Natural killer cell treated with Interleukin-12 subunit alpha and Interleukin-12 subunit beta and Interleukin-15 and Interleukin-18, amount 100 ng/mL, for 72 hours (primary cell): ENCODE data around the gene METAP2. TPM values are rescaled to one million over a fixed set of nuclear protein-coding genes. Genes with fewer than 3 reads are reported as not detected.

ENCODE experiments used
- ATAC-seq, 2 donors: fragments of 150-1000 bp; cut with Tn5 transposase in 1 of 2; sonication (Bioruptor Pico), chemical (Tn5 transposase) in 1 of 2; 2 replicates each; pipeline ENCODE4 v1.10.0; 2021
- DNase-seq: peaks from one replicate; pipeline ENCODE4 v3.0.0; 2022; ENCODE audit warnings: low spot score
- H3K27ac Mint-ChIP-seq, 2 donors: 1 replicate in 1 of 2; 2 replicates in 1 of 2; pipeline ENCODE4 v1.8.0; 2022; ENCODE audit warnings: mixed read lengths in 2 of 2, mild to moderate bottlenecking in 1 of 2, moderate library complexity in 1 of 2
- H3K27me3 Mint-ChIP-seq, 2 donors: 1 replicate in 1 of 2; 2 replicates in 1 of 2; pipeline ENCODE4 v1.8.0; 2022; ENCODE audit warnings: mixed read lengths in 2 of 2
- H3K36me3 Mint-ChIP-seq: one replicate; pipeline ENCODE4 v1.8.0; 2022; ENCODE audit warnings: mixed read lengths
- H3K4me1 Mint-ChIP-seq, 2 donors: 1 replicate in 1 of 2; 2 replicates in 1 of 2; pipeline ENCODE4 v1.8.0; 2022; ENCODE audit warnings: low read depth in 2 of 2, mixed read lengths in 2 of 2, mild to moderate bottlenecking in 1 of 2
- H3K4me3 Mint-ChIP-seq: one replicate; pipeline ENCODE4 v1.8.0; 2022; ENCODE audit warnings: mixed read lengths
- H3K9me3 Mint-ChIP-seq: 2 replicates; pipeline ENCODE4 v1.8.0; 2022; ENCODE audit warnings: mixed read lengths
- total RNA-seq, 2 donors: library from RNA; stranded (reverse); gene quantifications; one replicate each; pipeline ENCODE4 v1.2.3, GENCODE V29; 2022

Gene METAP2
- total RNA-seq, 2 donors from 2014 or later = 75.8 to 80.3 TPM

- H3K36me3 Mint-ChIP-seq = peaks cover 44% of the 10 kb centered on the region
- peak overlapping the region; percentile 12 to 20 for H3K27ac Mint-ChIP-seq
- no peak overlapping the region for H3K4me3 Mint-ChIP-seq
- peaks cover 10 to 13% of the 10 kb centered on the region in 2 donors for H3K4me1 Mint-ChIP-seq
- no peak for DNase-seq
- H3K9me3 Mint-ChIP-seq = no peaks in the 10 kb centered on the region
- ATAC-seq = no peak
- no peaks in the 10 kb centered on the region for H3K27me3 Mint-ChIP-seq
Observed at GRCh38 chr12:95505039-95505438, 31.1 kb downstream of the METAP2 start.

GRCh38 chr12:95506707-95507523, 33.0 kb downstream of the METAP2 start:
- Mint-ChIP-seq H3K9me3 (no peaks in the 10 kb centered on the region), H3K4me1 (peaks cover 9 to 10% of the 10 kb centered on the region in 2 donors), H3K4me3 (no peak overlapping the region), H3K36me3 (peaks cover 41% of the 10 kb centered on the region), H3K27ac (no peak overlapping the region), H3K27me3 (no peaks in the 10 kb centered on the region)
- ATAC-seq (no peak), DNase-seq (no peak)

GRCh38 chr12:95509300-95509699, 35.3 kb downstream of the METAP2 start:
- ATAC-seq (no peak), DNase-seq (no peak)
- Mint-ChIP-seq H3K4me1 (peaks cover 3 to 10% of the 10 kb centered on the region in 2 donors), H3K4me3 (no peak overlapping the region), H3K27me3 (no peaks in the 10 kb centered on the region), H3K27ac (no peak overlapping the region), H3K9me3 (no peaks in the 10 kb centered on the region), H3K36me3 (peaks cover 53% of the 10 kb centered on the region)

GRCh38 chr12:95511977-95512376, 38.0 kb downstream of the METAP2 start:
- peak overlapping the region in 1 of 2 donors; percentile 23 for H3K27ac Mint-ChIP-seq
- DNase-seq (no peak), ATAC-seq (no peak)
- no peaks in the 10 kb centered on the region for H3K9me3 Mint-ChIP-seq
- no peak overlapping the region for H3K4me3 Mint-ChIP-seq
- peaks cover 39% of the 10 kb centered on the region for H3K36me3 Mint-ChIP-seq
- no peaks in the 10 kb centered on the region for H3K27me3 Mint-ChIP-seq
- peaks cover 2 to 10% of the 10 kb centered on the region in 2 donors for H3K4me1 Mint-ChIP-seq

GRCh38 chr12:95513599-95513998, 39.6 kb downstream of the METAP2 start:
- Mint-ChIP-seq H3K9me3 (no peaks in the 10 kb centered on the region), H3K4me3 (no peak overlapping the region), H3K36me3 (peaks cover 31% of the 10 kb centered on the region), H3K27me3 (no peaks in the 10 kb centered on the region), H3K27ac (no peak overlapping the region), H3K4me1 (peaks cover 2 to 8% of the 10 kb centered on the region in 2 donors)
- no peak for ATAC-seq
- no peak for DNase-seq

GRCh38 chr12:95515197-95515596, 41.2 kb downstream of the METAP2 start:
- H3K4me1 Mint-ChIP-seq = peaks cover 0 to 2% of the 10 kb centered on the region in 2 donors
- DNase-seq (no peak), ATAC-seq (no peak)
- H3K27me3 Mint-ChIP-seq = no peaks in the 10 kb centered on the region
- H3K4me3 Mint-ChIP-seq = no peak overlapping the region
- H3K36me3 Mint-ChIP-seq = peaks cover 22% of the 10 kb centered on the region
- no peak overlapping the region for H3K27ac Mint-ChIP-seq
- H3K9me3 Mint-ChIP-seq = no peaks in the 10 kb centered on the region

GRCh38 chr12:95516757-95517156, 42.8 kb downstream of the METAP2 start:
- Mint-ChIP-seq H3K27me3 (no peaks in the 10 kb centered on the region), H3K36me3 (peaks cover 19% of the 10 kb centered on the region), H3K27ac (no peak overlapping the region), H3K4me1 (peaks cover 0 to 2% of the 10 kb centered on the region in 2 donors), H3K9me3 (no peaks in the 10 kb centered on the region), H3K4me3 (no peak overlapping the region)
- no peak for DNase-seq
- no peak for ATAC-seq

GRCh38 chr12:95517246-95517645, 43.3 kb downstream of the METAP2 start:
- H3K27ac Mint-ChIP-seq = no peak overlapping the region
- no peaks in the 10 kb centered on the region for H3K27me3 Mint-ChIP-seq
- H3K36me3 Mint-ChIP-seq = peaks cover 14% of the 10 kb centered on the region
- no peak overlapping the region for H3K4me3 Mint-ChIP-seq
- H3K4me1 Mint-ChIP-seq = peaks cover 0 to 2% of the 10 kb centered on the region in 2 donors
- DNase-seq = no peak
- no peak for ATAC-seq
- no peaks in the 10 kb centered on the region for H3K9me3 Mint-ChIP-seq

- Mint-ChIP-seq H3K36me3 (no peaks in the 10 kb centered on the region), H3K27ac (no peak overlapping the region), H3K4me1 (peaks cover 0 to 2% of the 10 kb centered on the region in 2 donors), H3K9me3 (no peaks in the 10 kb centered on the region), H3K4me3 (no peak overlapping the region), H3K27me3 (no peaks in the 10 kb centered on the region)
- ATAC-seq = no peak
- DNase-seq = no peak
Observed at GRCh38 chr12:95518944-95519343, 45.0 kb downstream of the METAP2 start.

GRCh38 chr12:95520816-95521215, 46.9 kb downstream of the METAP2 start:
- Mint-ChIP-seq H3K36me3 (no peaks in the 10 kb centered on the region), H3K27me3 (no peaks in the 10 kb centered on the region), H3K4me1 (peaks cover 0 to 2% of the 10 kb centered on the region in 2 donors), H3K27ac (no peak overlapping the region), H3K4me3 (no peak overlapping the region), H3K9me3 (no peaks in the 10 kb centered on the region)
- ATAC-seq (no peak), DNase-seq (no peak)

- H3K9me3 Mint-ChIP-seq = no peaks in the 10 kb centered on the region
- no peaks in the 10 kb centered on the region for H3K27me3 Mint-ChIP-seq
- DNase-seq = no peak
- H3K4me3 Mint-ChIP-seq = no peak overlapping the region
- H3K4me1 Mint-ChIP-seq = no peaks in the 10 kb centered on the region
- ATAC-seq = no peak
- no peaks in the 10 kb centered on the region for H3K36me3 Mint-ChIP-seq
- H3K27ac Mint-ChIP-seq = no peak overlapping the region
Observed at GRCh38 chr12:95522692-95523091, 48.7 kb downstream of the METAP2 start.

- Mint-ChIP-seq H3K4me1 (no peaks in the 10 kb centered on the region), H3K27me3 (peaks cover 0 to 12% of the 10 kb centered on the region in 2 donors), H3K4me3 (no peak overlapping the region), H3K27ac (no peak overlapping the region), H3K36me3 (no peaks in the 10 kb centered on the region), H3K9me3 (no peaks in the 10 kb centered on the region)
- ATAC-seq = no peak
- DNase-seq = no peak
Observed at GRCh38 chr12:95528431-95528830, 54.5 kb downstream of the METAP2 start.

GRCh38 chr12:95529693-95530225, 55.8 kb downstream of the METAP2 start:
- ATAC-seq (no peak), DNase-seq (no peak)
- H3K36me3 Mint-ChIP-seq = no peaks in the 10 kb centered on the region
- no peaks in the 10 kb centered on the region for H3K4me1 Mint-ChIP-seq
- peaks cover 2 to 20% of the 10 kb centered on the region in 2 donors for H3K27me3 Mint-ChIP-seq
- no peak overlapping the region for H3K27ac Mint-ChIP-seq
- H3K4me3 Mint-ChIP-seq = no peak overlapping the region
- no peaks in the 10 kb centered on the region for H3K9me3 Mint-ChIP-seq

- H3K4me3 Mint-ChIP-seq = no peak overlapping the region
- no peaks in the 10 kb centered on the region for H3K36me3 Mint-ChIP-seq
- H3K27ac Mint-ChIP-seq = no peak overlapping the region
- no peaks in the 10 kb centered on the region for H3K9me3 Mint-ChIP-seq
- DNase-seq (no peak), ATAC-seq (no peak)
- peaks cover 2 to 20% of the 10 kb centered on the region in 2 donors for H3K27me3 Mint-ChIP-seq
- H3K4me1 Mint-ChIP-seq = no peaks in the 10 kb centered on the region
Observed at GRCh38 chr12:95532851-95533250, 58.9 kb downstream of the METAP2 start.
